ENCODE results near the gene SFI1.

SFI1 gene

GRCh38 chr22:31578171-31578570 is 81.8 kb downstream of the SFI1 start:
- H3K4me3 ChIP-seq (ENCODE audit: control insufficient read depth, low read depth, low read length): no peak overlapping the region
- no peak for TF ChIP-seq CTCF (IDR thresholded peaks at IDR 0.05; ENCODE audit: control insufficient read depth, insufficient read depth, low read depth, low read length, missing control alignments)
- DNase-seq (ENCODE audit: low read depth): no peak

GRCh38 chr22:31579835-31580242 is 83.5 kb downstream of the SFI1 start:
- no peak for DNase-seq (ENCODE audit: low read depth)
- no peak for TF ChIP-seq CTCF (IDR thresholded peaks at IDR 0.05; ENCODE audit: control insufficient read depth, insufficient read depth, low read depth, low read length, missing control alignments)
- no peak overlapping the region for H3K4me3 ChIP-seq (ENCODE audit: control insufficient read depth, low read depth, low read length)

GRCh38 chr22:31583861-31584485 is 87.6 kb downstream of the SFI1 start:
- H3K4me3 ChIP-seq (ENCODE audit: control insufficient read depth, low read depth, low read length): no peak overlapping the region
- DNase-seq (ENCODE audit: low read depth): no peak
- no peak for TF ChIP-seq CTCF (IDR thresholded peaks at IDR 0.05; ENCODE audit: control insufficient read depth, insufficient read depth, low read depth, low read length, missing control alignments)

GRCh38 chr22:31584804-31585160 is 88.4 kb downstream of the SFI1 start:
- no peak for TF ChIP-seq CTCF (IDR thresholded peaks at IDR 0.05; ENCODE audit: control insufficient read depth, insufficient read depth, low read depth, low read length, missing control alignments)
- no peak overlapping the region for H3K4me3 ChIP-seq (ENCODE audit: control insufficient read depth, low read depth, low read length)
- DNase-seq (ENCODE audit: low read depth): no peak

GRCh38 chr22:31585161-31585859 is 89.0 kb downstream of the SFI1 start:
- DNase-seq (ENCODE audit: low read depth): peak; percentile 33
- H3K4me3 ChIP-seq (ENCODE audit: control insufficient read depth, low read depth, low read length): no peak overlapping the region
- TF ChIP-seq CTCF (IDR thresholded peaks at IDR 0.05; ENCODE audit: control insufficient read depth, insufficient read depth, low read depth, low read length, missing control alignments): no peak

GRCh38 chr22:31586137-31586920 is 90.0 kb downstream of the SFI1 start:
- DNase-seq (ENCODE audit: low read depth): no peak
- H3K4me3 ChIP-seq (ENCODE audit: control insufficient read depth, low read depth, low read length): no peak overlapping the region
- no peak for TF ChIP-seq CTCF (IDR thresholded peaks at IDR 0.05; ENCODE audit: control insufficient read depth, insufficient read depth, low read depth, low read length, missing control alignments)

All from AG09309 (cell line).